Smooth muscle cell of the coronary artery (primary cell): ENCODE measurements around the gene IZUMO4. TPM values are rescaled to one million over a fixed set of nuclear protein-coding genes. Genes with fewer than 3 reads are reported as not detected.

Source experiments
- total RNA-seq: library from RNA; depleted of rRNA; stranded (reverse); fragments of >200 nt; gene quantifications from 2 replicates; pipeline ENCODE4 v1.2.3, GENCODE V29; 2014; ENCODE audit warnings: low replicate concordance

Gene IZUMO4, protein sequence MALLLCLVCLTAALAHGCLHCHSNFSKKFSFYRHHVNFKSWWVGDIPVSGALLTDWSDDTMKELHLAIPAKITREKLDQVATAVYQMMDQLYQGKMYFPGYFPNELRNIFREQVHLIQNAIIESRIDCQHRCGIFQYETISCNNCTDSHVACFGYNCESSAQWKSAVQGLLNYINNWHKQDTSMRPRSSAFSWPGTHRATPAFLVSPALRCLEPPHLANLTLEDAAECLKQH
- total RNA-seq: 0.90 and 2.1 TPM in 2 replicates

DNA sequence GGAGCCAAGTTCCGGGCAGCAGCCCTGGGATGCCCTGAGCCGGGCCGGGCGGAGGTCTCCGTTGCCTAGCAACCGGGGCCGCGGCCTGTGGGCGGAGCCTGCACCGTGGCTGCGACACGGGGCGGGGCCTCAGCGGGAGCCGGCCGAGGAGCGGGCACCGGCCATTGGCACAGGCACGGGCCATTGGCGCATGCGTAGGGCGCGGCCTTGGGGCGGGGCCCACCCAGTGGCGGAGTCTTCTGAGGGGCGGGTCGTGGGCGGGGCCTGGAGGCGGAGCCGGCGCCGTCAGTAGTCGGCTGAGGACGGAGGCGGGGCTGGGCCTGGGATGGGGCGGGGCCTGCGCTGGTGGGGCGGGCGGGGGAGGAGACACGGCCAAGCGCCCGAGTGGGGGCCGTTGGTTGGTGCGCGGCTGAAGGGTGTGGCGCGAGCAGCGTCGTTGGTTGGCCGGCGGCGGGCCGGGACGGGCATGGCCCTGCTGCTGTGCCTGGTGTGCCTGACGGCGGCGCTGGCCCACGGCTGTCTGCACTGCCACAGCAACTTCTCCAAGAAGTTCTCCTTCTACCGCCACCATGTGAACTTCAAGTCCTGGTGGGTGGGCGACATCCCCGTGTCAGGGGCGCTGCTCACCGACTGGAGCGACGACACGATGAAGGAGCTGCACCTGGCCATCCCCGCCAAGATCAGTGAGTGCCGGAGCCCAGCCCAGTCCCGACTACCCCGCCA lies at the start of gene IZUMO4:
TSS of gene IZUMO4 (plus strand) at position 436 of the 723 bp plus-strand sequence. CDS start at position 467, 31 bp downstream.

DNA sequence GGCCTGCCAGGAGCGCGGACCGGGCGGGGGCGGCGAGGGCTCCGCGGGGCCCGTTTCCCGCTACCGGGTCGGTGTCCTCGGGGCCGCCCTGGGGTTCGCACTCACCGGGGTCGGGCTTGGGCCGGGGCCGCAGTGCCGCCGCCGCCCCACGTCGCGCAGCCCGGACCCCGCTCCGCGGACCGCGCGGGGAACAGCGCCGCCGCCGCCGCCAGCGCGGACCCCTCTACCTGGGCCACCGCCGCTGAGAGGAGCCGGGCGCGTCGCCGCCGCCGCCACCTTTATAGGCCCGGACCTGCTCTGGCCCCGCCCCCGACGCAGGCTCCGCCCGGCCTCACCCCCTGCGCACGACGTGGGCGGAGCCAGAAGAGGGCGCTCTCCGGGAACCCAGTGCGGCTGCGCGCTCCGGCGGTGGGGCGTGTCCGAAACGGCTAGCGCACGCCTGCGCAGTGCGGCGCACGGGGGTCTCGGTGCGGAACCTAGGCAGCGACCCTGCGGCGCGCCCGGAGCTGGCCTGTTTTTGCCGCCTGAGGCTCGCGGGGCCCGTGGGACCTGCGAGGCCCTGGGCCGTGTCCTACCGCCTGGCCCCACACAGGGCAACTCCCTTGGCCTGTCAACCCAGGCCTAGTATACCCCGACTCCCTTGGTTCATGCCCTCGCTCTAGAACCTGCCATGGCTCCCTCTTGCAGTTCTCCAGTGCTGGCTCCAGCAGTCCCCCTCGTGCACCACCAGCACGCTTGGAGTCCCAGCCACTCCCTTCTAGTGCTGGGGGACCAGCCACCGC lies 45.5 kb upstream of the IZUMO4 start, which contains the start of gene MKNK2:
TSS of gene MKNK2 (minus strand) at position 254 of the 782 bp plus-strand sequence. CDS start 393 bp downstream, outside the sequence.

DNA sequence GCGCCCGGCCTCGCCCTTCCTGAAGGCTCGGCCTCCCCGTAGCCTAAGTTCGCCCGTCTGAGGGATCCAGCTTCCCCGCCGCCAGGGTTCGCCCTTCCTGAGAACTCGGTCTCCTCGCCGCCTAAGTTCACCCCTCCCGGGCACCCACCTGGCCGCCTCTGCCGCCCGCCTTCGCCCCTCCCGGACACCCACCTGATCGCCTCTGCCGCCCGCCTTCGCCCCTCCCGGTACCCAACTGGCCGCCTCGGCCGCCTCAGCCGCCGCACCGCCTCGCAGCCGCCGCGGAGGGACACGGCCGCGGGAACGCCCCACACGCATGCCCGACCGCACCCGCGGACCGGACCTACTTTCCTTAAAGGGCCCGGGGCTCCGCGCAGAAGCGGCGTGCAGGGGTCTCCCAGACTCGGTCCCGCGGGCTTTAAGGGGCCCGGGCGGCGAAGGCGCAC lies 658 bp upstream of the IZUMO4 start, which contains the start of gene MOB3A:
TSS of gene MOB3A (minus strand) at position 293 of the 446 bp plus-strand sequence. CDS start 17,766 bp downstream, outside the sequence.

Other genes starting within 250 kb of the IZUMO4 start
- 2.9 and 4.1 TPM in 2 replicates for gene REXO1, start 248.4 kb upstream of the IZUMO4 start, total RNA-seq
- gene KLF16, start 233.3 kb upstream of the IZUMO4 start, total RNA-seq: 0.94 and 3.8 TPM in 2 replicates
- 101 and 167 TPM in 2 replicates for gene ABHD17A, start 211.4 kb upstream of the IZUMO4 start, total RNA-seq
- gene ADAT3, start 191.5 kb upstream of the IZUMO4 start, total RNA-seq: 2.0 and 2.1 TPM in 2 replicates
- gene SCAMP4, start 191.5 kb upstream of the IZUMO4 start, total RNA-seq: 12.4 and 20.6 TPM in 2 replicates
- gene CSNK1G2, start 155.7 kb upstream of the IZUMO4 start, total RNA-seq: 81.2 and 81.9 TPM in 2 replicates
- gene BTBD2, start 81.2 kb upstream of the IZUMO4 start, total RNA-seq: 45.7 and 76.4 TPM in 2 replicates
- 93.6 and 184 TPM in 2 replicates for gene MKNK2, start 45.7 kb upstream of the IZUMO4 start, total RNA-seq
- gene MOB3A, start 589 bp upstream of the IZUMO4 start, total RNA-seq: 11.0 and 13.1 TPM in 2 replicates
- 97.0 and 114 TPM in 2 replicates for gene AP3D1, start 54.7 kb downstream of the IZUMO4 start, total RNA-seq
- gene DOT1L, start 67.0 kb downstream of the IZUMO4 start, total RNA-seq: 2.7 and 4.7 TPM in 2 replicates
- gene PLEKHJ1, start 139.4 kb downstream of the IZUMO4 start, total RNA-seq: 26.0 and 68.1 TPM in 2 replicates
- gene SF3A2, start 139.9 kb downstream of the IZUMO4 start, total RNA-seq: 15.4 and 32.9 TPM in 2 replicates
- 0.12 and 0.38 TPM in 2 replicates for gene AMH, start 152.4 kb downstream of the IZUMO4 start, total RNA-seq
- gene JSRP1, start 159.5 kb downstream of the IZUMO4 start, total RNA-seq: not detected in 2 replicates
- not detected in 2 replicates for gene PEAK3, start 185.3 kb downstream of the IZUMO4 start, total RNA-seq
- under 0.01 TPM in 1 of 2 replicates, not detected in the other for gene LINGO3, start 211.2 kb downstream of the IZUMO4 start, total RNA-seq
- gene LSM7, start 231.7 kb downstream of the IZUMO4 start, total RNA-seq: 73.2 and 187 TPM in 2 replicates
- gene SPPL2B, start 231.8 kb downstream of the IZUMO4 start, total RNA-seq: 21.1 and 42.9 TPM in 2 replicates